Activated CD4-positive, alpha-beta T cell treated with anti-CD3 and anti-CD28 coated beads for 36 hours (primary cell): ENCODE results near the gene ZNF827. TPM values are rescaled to one million over a fixed set of nuclear protein-coding genes. Genes with fewer than 3 reads are reported as not detected.

Experiments used
- ATAC-seq: fragments of 200-7000 bp; cut with Tn5 transposase; one replicate; pipeline ENCODE4 v1.10.0; 2021; ENCODE audit warnings: mild to moderate bottlenecking, moderate library complexity
- CTCF ChIA-PET: fragments of 350-600 bp; sonication (Branson Sonifier 250); formaldehyde crosslinking; loops from one replicate; lab custom pipeline; 2021; ENCODE audit warnings: antibody characterized with exemption; lab: Charles Lee
- POLR2A ChIA-PET: fragments of 350-600 bp; sonication (Branson Sonifier 250); formaldehyde crosslinking; loops from one replicate; lab custom pipeline; 2021; ENCODE audit warnings: antibody characterized with exemption, inconsistent platforms; lab: Charles Lee
- DNase-seq: peaks from one replicate; pipeline ENCODE4 v3.0.0-alpha.2; 2020
- H3K27ac Mint-ChIP-seq: one replicate; pipeline ENCODE4 v1.8.0; 2021; ENCODE audit warnings: mixed read lengths
- H3K27me3 Mint-ChIP-seq: one replicate; pipeline ENCODE4 v1.8.0; 2021; ENCODE audit warnings: mixed read lengths
- H3K36me3 Mint-ChIP-seq: one replicate; pipeline ENCODE4 v1.8.0; 2021; ENCODE audit warnings: low read depth, mixed read lengths
- H3K4me1 Mint-ChIP-seq: one replicate; pipeline ENCODE4 v1.8.0; 2021; ENCODE audit warnings: mixed read lengths
- H3K4me3 Mint-ChIP-seq: one replicate; pipeline ENCODE4 v1.8.0; 2021; ENCODE audit warnings: mild to moderate bottlenecking, moderate library complexity, mixed read lengths
- H3K9me3 Mint-ChIP-seq: one replicate; pipeline ENCODE4 v1.8.0; 2021; ENCODE audit warnings: low read depth, mixed read lengths
- intact Hi-C, 2 experiments: fragments of 100-400 bp; cut with DNase I in 1 of 2; cut with micrococcal nuclease in 1 of 2; formaldehyde crosslinking; loops; one replicate each; pipeline versions ENCODE4 v1.14.2 to v1.15.1; 2022 to 2024; cut with DNase I, micrococcal nuclease
- total RNA-seq, 2 experiments: library from RNA; stranded (reverse); gene quantifications; one replicate each; pipeline ENCODE4 v1.2.3, GENCODE V29; 2021

The ZNF827 gene
- total RNA-seq, 2 experiments from 2014 or later = 21.2 to 26.6 TPM

DNA sequence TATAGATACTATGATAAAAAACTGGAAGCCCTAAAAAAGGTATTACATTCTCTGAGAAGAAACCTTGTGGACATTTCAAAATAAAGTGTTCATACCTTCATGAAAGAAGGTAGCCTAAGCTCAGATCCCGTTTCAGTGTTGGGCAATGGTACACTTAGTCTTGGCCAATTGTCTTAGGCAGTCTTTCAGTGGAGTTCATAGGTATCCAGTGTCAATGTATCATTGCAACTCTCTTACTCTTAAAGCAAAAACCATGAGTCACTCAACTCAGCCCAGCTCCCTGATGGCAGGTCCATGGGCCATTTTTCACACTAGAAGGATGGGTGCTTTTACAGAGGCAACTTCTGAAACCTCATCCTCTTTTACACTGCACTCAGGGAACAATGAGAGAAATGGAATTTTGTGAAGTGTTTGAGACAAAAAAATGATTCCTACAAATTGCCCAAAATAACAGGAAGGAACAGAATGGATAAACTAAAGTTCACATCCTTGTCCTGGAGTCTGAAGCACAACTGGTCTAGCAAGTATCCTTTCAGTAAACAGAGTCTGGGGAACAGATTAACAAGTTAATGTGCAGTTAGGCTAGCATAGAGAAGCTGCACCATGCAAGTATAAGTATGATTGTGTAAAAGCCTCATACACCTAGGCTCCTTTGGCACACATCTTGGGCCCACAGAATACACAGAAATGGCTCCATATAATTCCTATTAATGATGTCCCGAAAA, 7.0 kb upstream of the ZNF827 start:
- CTCF ChIA-PET = interaction anchor here (1.2 kb wide), 1 partner anchor 10 kb away, joined by 5 read pairs; no protein-coding TSS in a partner anchor
- peaks cover 12% of the 10 kb centered on the region for H3K27me3 Mint-ChIP-seq
- H3K4me3 Mint-ChIP-seq = no peak overlapping the region
- H3K27ac Mint-ChIP-seq = no peak overlapping the region
- ATAC-seq (no peak), DNase-seq (no peak)
- H3K4me1 Mint-ChIP-seq = no peaks in the 10 kb centered on the region
- H3K36me3 Mint-ChIP-seq = no peaks in the 10 kb centered on the region
- intact Hi-C loops = no loop called here
- no peaks in the 10 kb centered on the region for H3K9me3 Mint-ChIP-seq
- POLR2A ChIA-PET = no interaction called here

DNA sequence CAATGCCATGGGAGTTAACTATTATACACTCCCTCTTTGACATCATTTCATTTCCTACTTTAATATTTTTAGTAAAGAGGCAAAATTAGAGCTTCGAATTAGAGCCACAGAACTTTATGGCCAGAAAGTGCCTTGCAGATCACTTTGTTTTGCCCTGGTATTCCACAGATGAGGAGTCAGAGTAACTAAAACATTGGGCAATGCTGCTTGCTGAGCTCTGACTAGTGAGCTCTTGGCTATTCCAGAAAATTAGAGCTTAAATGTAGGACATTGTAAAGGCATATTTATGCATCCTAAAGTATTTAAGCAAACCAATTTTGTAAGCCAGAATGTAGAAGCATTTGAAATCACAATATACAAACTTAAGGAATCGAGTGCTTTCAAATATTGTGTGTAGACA, 6.3 kb upstream of the ZNF827 start:
- no peaks in the 10 kb centered on the region for H3K9me3 Mint-ChIP-seq
- intact Hi-C loops = no loop called here
- ChIA-PET POLR2A (no interaction called here), CTCF (interaction anchor here (1.2 kb wide), 1 partner anchor 11 kb away, joined by 5 read pairs; no protein-coding TSS in a partner anchor)
- no peaks in the 10 kb centered on the region for H3K36me3 Mint-ChIP-seq
- DNase-seq (no peak), ATAC-seq (no peak)
- H3K4me3 Mint-ChIP-seq = no peak overlapping the region
- H3K27me3 Mint-ChIP-seq = peaks cover 10% of the 10 kb centered on the region
- no peak overlapping the region for H3K27ac Mint-ChIP-seq
- H3K4me1 Mint-ChIP-seq = peaks cover 5% of the 10 kb centered on the region

DNA sequence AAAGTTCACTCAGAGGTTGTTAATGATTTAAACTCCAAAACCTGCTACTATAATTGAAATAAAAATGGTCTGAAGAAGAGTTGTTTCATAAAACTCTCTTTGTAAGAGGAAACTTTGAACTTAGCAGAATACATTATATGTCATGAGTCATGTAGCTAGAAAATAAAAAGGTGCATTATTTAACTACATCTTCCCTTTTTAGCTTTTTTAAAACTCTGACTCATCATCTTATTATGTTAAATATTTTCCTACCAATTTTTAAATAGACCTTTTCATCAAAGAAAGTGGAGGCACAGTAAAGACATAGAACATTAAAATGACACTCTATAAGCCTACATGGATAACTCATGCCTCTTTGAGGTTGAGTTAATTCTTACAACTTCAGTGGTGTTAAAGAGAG, 1.2 kb upstream of the ZNF827 start:
- H3K36me3 Mint-ChIP-seq = peaks cover 6% of the 10 kb centered on the region
- POLR2A ChIA-PET = no interaction called here
- CTCF ChIA-PET = no interaction called here
- peak overlapping the region; percentile 97 for H3K4me3 Mint-ChIP-seq
- no peaks in the 10 kb centered on the region for H3K9me3 Mint-ChIP-seq
- intact Hi-C loops = loop anchor here (1.0 to 10.0 kb wide), 10 partner anchors 113 to 758 kb away; partner anchors contain the start of genes LSM6 (in 1 of the 2), MMAA (in 1 of the 2), OTUD4 (in 1 of the 2) and SLC10A7 (in 1 of the 2)
- H3K4me1 Mint-ChIP-seq = peaks cover 29% of the 10 kb centered on the region
- peak overlapping the region; percentile 90 for H3K27ac Mint-ChIP-seq
- H3K27me3 Mint-ChIP-seq = no peaks in the 10 kb centered on the region
- ATAC-seq (no peak), DNase-seq (no peak)

DNA sequence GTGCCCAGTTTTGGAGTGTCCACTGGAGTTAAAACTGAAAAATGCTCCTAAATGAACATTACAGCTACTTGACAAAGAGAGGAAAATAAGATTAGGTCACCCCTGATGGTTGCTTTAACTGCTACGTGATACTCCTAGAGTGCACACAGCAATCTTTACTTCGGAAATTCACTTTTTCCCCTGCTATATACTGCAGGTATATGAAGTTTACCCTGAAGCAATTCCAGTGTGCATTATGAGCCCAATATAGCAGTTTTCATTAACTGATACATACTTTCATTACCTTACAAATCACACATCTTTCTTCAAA, 773 bp upstream of the ZNF827 start:
- Mint-ChIP-seq H3K27ac (peak overlapping the region; percentile 90), H3K9me3 (no peaks in the 10 kb centered on the region), H3K27me3 (no peaks in the 10 kb centered on the region), H3K4me3 (peak overlapping the region; percentile 97), H3K4me1 (peaks cover 34% of the 10 kb centered on the region), H3K36me3 (peaks cover 6% of the 10 kb centered on the region)
- intact Hi-C loops = loop anchor here (1.0 to 10.0 kb wide), 10 partner anchors 112 to 757 kb away; partner anchors contain the start of genes LSM6 (in 1 of the 2), MMAA (in 1 of the 2), OTUD4 (in 1 of the 2) and SLC10A7 (in 1 of the 2)
- POLR2A ChIA-PET = no interaction called here
- DNase-seq (no peak), ATAC-seq (peak; percentile 5)
- CTCF ChIA-PET = no interaction called here

DNA sequence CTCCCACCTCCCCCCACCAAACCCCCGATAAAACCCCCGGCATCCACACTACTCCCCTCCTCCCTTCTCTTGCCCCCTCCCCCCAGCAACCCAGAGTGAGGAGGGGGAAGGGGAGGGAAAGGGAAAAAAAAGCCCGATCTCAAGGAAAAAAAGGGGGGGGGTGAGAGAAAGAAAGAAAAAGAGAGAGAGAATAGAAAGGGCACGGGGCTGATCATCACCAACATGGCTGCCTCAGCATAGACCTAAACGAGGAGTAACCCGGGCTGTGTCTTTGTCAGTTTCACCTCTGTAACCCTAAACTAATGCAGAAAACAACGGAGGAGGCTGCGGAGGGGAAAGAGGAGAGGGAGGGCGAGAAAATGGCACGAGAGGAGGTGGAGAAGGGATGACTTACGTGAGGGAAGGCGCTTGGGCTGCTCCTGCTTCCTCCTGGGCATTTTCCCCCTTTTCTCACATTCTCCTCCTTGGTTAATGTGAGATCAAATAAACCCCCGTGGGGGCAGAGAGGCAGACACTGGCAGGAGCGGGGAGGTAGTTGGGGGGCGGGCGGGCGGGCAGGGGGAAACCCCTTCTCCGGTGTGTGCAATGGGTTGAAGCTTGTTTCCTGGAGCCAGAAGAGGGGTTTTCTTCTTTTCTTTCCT, 532 bp downstream of the ZNF827 start:
- CTCF ChIA-PET = no interaction called here
- POLR2A ChIA-PET = interaction anchor here (0.6 to 0.7 kb wide), 2 partner anchors 308 to 355 kb away, joined by 4 to 7 read pairs; no protein-coding TSS in a partner anchor
- Mint-ChIP-seq H3K4me1 (peaks cover 42% of the 10 kb centered on the region), H3K27ac (peak overlapping the region; percentile 99), H3K27me3 (no peaks in the 10 kb centered on the region), H3K9me3 (no peaks in the 10 kb centered on the region), H3K36me3 (peaks cover 12% of the 10 kb centered on the region), H3K4me3 (peak overlapping the region; percentile 97)
- peak; percentile 34 for ATAC-seq
- intact Hi-C loops = loop anchor here (1.0 to 10.0 kb wide), 11 partner anchors 111 to 758 kb away; partner anchors contain the start of genes LSM6 (in 2 of the 2), OTUD4 (in 2 of the 2), MMAA (in 1 of the 2) and SLC10A7 (in 1 of the 2)
- DNase-seq = peak; percentile 55

DNA sequence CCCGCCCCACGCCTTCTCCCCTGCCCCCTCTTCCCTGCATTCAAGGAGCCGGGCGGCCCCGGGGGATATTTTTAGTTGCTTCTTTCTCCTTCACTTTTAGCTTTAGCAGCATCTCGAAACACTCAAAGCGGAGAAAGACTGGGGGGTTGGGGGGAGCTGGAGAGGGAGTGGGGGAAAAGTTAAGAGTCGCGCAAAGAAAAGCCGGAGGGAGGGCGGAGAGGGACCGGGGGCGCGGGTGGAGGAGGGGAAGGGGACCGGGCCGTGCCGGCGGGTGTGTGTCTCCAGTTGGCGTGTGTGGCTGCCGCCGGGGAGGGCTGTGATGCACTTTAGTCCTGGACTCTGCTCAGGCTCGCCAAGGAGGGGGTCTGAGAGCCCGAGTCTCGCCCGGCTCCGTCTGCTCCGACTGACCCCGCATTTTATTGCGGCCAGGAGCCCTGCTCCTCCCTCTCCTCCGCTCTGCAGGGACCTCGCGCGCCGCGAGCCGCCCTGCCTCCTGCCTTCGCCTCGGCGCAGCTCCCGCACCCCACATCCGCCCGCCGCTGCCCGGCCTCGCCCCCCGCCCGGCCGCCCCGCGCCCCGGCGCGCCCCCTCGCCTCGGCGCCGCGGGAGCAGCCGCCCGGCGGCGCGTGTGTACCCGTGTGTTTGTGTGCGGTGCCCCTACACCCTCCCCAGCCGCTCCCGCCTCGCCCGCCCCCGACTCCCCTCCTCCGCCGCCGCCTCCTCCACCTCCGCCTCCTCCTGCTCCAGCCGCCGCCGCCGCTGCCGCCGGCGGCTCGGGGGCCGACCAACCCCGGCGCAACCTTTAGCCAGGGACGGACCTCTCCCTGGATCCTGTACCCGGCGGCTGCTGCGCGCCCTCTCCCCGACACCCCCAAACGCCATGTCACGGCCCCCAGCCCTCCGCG, 1.4 kb downstream of the ZNF827 start:
- Mint-ChIP-seq H3K36me3 (peaks cover 15% of the 10 kb centered on the region), H3K9me3 (no peaks in the 10 kb centered on the region), H3K27ac (peak overlapping the region; percentile 99), H3K27me3 (no peaks in the 10 kb centered on the region), H3K4me3 (peak overlapping the region; percentile 97), H3K4me1 (peaks cover 46% of the 10 kb centered on the region)
- intact Hi-C loops = loop anchor here (1.0 to 10.0 kb wide), 8 partner anchors 110 to 755 kb away; partner anchors contain the start of genes LSM6 (in 1 of the 2), MMAA (in 1 of the 2), OTUD4 (in 1 of the 2) and SLC10A7 (in 1 of the 2)
- DNase-seq (peak; percentile 69), ATAC-seq (peak; percentile 18)
- ChIA-PET POLR2A (no interaction called here), CTCF (interaction anchor here (1.1 to 1.4 kb wide), 2 partner anchors 42 to 318 kb away, joined by 3 to 4 read pairs; partner anchors contain the start of gene MMAA)

DNA sequence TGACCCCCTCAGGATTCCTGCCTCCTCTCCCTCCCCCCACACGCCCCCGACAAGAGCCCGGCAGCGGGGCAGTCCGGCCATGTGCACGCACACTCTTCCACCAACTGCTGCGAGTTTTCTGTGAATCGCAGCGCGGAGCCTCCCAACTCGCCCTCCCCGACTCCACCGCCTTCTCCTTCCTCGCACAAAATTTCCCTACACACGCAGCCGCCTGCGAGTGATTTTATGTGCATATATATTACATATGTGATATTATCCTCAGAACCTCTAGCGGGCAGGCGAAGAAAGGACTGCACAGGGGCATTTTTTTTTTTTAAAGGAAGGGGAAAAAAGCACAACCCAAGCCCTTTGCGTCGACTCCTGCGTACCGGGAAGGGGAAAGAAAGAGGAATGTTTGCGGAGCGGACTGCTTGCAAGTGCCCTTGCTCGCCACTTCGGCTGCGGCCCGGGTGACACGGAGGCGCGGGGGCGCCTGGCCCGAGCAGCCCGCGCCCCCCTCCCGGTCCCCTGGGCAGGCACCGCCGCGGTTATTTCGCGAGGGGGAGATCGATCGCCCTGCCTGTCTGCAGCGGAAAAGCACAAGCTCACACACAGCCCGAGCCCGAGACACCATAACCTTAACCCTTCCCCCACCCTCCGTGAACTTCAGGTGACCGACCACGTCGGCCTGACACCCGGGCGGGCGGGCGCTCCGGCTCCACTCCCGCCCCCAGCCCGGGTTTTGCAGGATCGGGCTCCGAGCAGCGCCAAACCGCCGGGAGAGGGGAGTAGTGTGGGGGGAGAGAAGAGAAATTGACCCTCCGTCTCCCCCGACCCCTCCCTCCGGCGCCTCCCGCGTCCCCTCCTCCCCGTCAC, 2.3 kb downstream of the ZNF827 start:
- ChIA-PET CTCF (interaction anchor here (1.1 to 1.4 kb wide), 2 partner anchors 41 to 317 kb away, joined by 3 to 4 read pairs; partner anchors contain the start of gene MMAA), POLR2A (no interaction called here)

DNA sequence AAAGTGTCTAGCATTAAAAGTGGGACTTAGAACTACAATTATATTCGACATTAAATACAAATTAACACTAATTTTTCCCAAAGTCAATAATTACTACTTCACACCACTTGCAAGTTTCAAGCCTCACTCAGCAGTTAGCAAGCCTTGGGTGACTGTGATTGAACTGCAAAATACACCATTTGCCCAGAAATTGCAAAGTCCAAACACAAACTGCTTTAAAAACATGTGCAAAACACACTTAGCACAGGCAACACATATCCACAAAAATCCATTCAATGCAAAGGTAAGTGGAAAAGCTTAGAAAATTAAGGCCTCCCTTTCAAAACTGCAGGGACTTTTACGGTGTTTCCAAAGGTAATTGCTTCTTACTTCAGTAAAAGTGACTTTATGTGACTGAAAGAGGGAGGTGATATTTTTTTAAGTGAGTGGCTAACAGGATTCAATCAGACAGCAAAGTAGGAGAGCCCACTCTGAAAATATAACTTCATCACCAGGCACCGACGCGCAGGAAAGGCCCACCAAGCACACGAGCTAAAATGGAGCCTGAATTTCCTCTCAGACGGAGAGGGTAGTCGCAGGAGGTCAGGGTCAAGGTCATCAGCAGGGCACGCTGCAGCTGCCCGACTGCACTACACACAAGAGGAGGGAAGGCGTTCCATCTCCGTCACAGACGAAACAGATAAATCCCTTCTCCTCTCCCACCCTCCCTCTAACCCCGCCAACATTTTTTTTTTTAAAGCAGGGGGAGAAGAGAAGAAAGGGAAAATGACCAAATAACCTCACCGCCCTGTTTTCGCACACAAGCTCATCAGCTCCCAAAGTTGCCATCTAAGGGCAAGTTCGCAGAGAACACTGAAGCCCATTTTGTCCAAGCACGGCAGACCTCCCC, 3.1 kb downstream of the ZNF827 start:
- Mint-ChIP-seq H3K27ac (peak overlapping the region; percentile 93), H3K4me3 (peak overlapping the region; percentile 97), H3K4me1 (peaks cover 62% of the 10 kb centered on the region), H3K9me3 (no peaks in the 10 kb centered on the region), H3K27me3 (no peaks in the 10 kb centered on the region), H3K36me3 (peaks cover 15% of the 10 kb centered on the region)
- DNase-seq (peak; percentile 50), ATAC-seq (no peak)
- POLR2A ChIA-PET = no interaction called here
- intact Hi-C loops = loop anchor here (1.0 to 10.0 kb wide), 7 partner anchors 108 to 753 kb away; partner anchors contain the start of genes LSM6 (in 1 of the 2), OTUD4 (in 1 of the 2) and SLC10A7 (in 1 of the 2)
- CTCF ChIA-PET = interaction anchor here (0.7 to 1.1 kb wide), 2 partner anchors 27 to 41 kb away, joined by 3 read pairs; no protein-coding TSS in a partner anchor

More for the DNA sequence above, 2.3 kb downstream of the ZNF827 start:
- peaks cover 15% of the 10 kb centered on the region for H3K36me3 Mint-ChIP-seq
- intact Hi-C loops = loop anchor here (1.0 to 10.0 kb wide), 7 partner anchors 109 to 754 kb away; partner anchors contain the start of genes LSM6 (in 1 of the 2), OTUD4 (in 1 of the 2) and SLC10A7 (in 1 of the 2)
- H3K4me1 Mint-ChIP-seq = peaks cover 54% of the 10 kb centered on the region
- H3K9me3 Mint-ChIP-seq = no peaks in the 10 kb centered on the region
- H3K4me3 Mint-ChIP-seq = peak overlapping the region; percentile 97
- peak overlapping the region; percentile 93 for H3K27ac Mint-ChIP-seq
- ATAC-seq (peak; percentile 41), DNase-seq (peak; percentile 77)
- no peaks in the 10 kb centered on the region for H3K27me3 Mint-ChIP-seq

DNA sequence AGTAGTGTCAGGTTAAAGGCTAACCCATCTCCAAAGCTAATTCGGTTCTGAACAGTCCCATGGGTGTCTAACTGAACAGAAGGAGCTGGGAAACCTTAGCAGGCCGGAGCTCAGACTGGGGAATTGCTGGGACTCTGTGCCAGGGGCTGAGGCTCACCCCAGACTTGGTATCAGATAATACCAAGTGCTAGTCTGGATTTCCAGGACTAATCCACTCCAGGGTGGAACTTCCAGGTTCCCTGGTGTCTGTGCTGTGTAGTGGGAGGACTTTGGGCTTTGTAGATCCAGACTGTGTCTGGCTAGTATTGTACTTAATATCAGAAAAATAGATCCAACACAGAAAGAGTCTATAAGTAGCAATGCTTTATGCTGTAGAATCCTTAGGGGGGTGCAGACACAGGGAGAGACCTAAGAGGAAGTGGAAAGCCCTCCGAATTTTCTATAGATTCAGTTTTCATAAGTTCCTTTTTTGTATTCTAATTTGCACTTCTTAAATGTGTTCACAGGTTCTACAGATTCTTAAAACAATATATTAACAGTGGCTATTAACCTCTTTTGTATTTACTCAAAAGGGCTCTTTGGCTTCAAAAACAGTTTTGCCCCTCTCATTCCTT, 4.1 kb downstream of the ZNF827 start:
- intact Hi-C loops = loop anchor here (5.0 to 10.0 kb wide), 6 partner anchors 107 to 752 kb away; partner anchors contain the start of genes LSM6 (in 1 of the 2), OTUD4 (in 1 of the 2) and SLC10A7 (in 1 of the 2)

More for the DNA sequence above, 4.1 kb downstream of the ZNF827 start:
- CTCF ChIA-PET = interaction anchor here (1.2 kb wide), 1 partner anchor 39 kb away, joined by 3 read pairs; no protein-coding TSS in a partner anchor
- ATAC-seq = no peak
- peak overlapping the region; percentile 97 for H3K4me3 Mint-ChIP-seq
- DNase-seq = no peak
- H3K4me1 Mint-ChIP-seq = peaks cover 61% of the 10 kb centered on the region
- no peaks in the 10 kb centered on the region for H3K27me3 Mint-ChIP-seq
- peak overlapping the region; percentile 93 for H3K27ac Mint-ChIP-seq
- POLR2A ChIA-PET = no interaction called here
- H3K9me3 Mint-ChIP-seq = no peaks in the 10 kb centered on the region
- peaks cover 15% of the 10 kb centered on the region for H3K36me3 Mint-ChIP-seq
